HUES6 (cell line): ENCODE results near the gene PEX19.
"Not testable (repeated sequence)": the region's sequence is repeated elsewhere in the genome, so short reads cannot be mapped to it uniquely, and the experiment has no call there.

ENCODE experiments used
- H3K27ac ChIP-seq: 2 replicates; pipeline ENCODE4 v1.7.0; 2013; ENCODE audit warnings: low read depth, mild to moderate bottlenecking, low read length, inconsistent platforms
- H3K27me3 ChIP-seq: 2 replicates; pipeline ENCODE4 v1.6.1; 2013; ENCODE audit warnings: low read length; ENCODE audit not compliant: control insufficient read depth, insufficient read depth
- H3K36me3 ChIP-seq: 2 replicates; pipeline ENCODE4 v1.6.1; 2013; ENCODE audit warnings: low read length; ENCODE audit not compliant: control insufficient read depth, insufficient read depth
- H3K4me1 ChIP-seq: 2 replicates; pipeline ENCODE4 v1.6.1; 2013; ENCODE audit warnings: low read length; ENCODE audit not compliant: control insufficient read depth, insufficient read depth
- H3K4me3 ChIP-seq: 2 replicates; pipeline ENCODE4 v1.5.1; 2013; ENCODE audit warnings: low read depth, low read length
- H3K9ac ChIP-seq: one replicate; pipeline ENCODE4 v1.6.1; 2013; ENCODE audit warnings: mild to moderate bottlenecking, low read length
- H3K9me3 ChIP-seq: 2 replicates; pipeline ENCODE4 v1.6.1; 2013; ENCODE audit warnings: low read depth, low read length; ENCODE audit not compliant: control insufficient read depth, insufficient read depth

Gene PEX19

GRCh38 chr1:160307118-160307791 is 22.3 kb upstream of the PEX19 start:
- Histone ChIP-seq H3K9ac (no peak overlapping the region), H3K36me3 (peaks cover 94% of the 10 kb centered on the region), H3K4me1 (peaks cover 18% of the 10 kb centered on the region), H3K4me3 (no peak overlapping the region), H3K27ac (0 out of 2 replicates have a peak overlapping the region, but pooled peaks have one; percentile 10), H3K27me3 (no peaks in the 10 kb centered on the region), H3K9me3 (no peaks in the 10 kb centered on the region)

DNA sequence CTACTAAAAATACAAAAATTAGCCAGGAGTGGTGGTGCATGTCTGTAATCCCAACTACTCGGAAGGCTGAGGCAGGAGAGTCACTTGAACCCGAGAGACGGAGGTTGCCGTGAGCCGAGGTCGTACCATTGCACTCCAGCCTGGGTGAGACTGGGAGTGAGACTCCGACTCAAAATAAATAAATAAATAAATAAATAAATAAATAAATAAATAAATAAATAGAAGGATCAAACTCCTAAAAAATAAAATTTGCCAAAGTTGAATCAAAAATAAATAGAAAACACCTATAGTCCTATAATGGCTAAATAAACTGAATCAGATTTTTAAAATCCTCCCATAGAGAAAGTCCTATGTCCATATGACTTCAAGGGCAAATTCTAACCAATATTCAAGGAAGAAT is 15.2 kb upstream of the PEX19 start:
- Histone ChIP-seq H3K36me3 (peaks cover 90% of the 10 kb centered on the region), H3K9ac (no peak overlapping the region)

DNA sequence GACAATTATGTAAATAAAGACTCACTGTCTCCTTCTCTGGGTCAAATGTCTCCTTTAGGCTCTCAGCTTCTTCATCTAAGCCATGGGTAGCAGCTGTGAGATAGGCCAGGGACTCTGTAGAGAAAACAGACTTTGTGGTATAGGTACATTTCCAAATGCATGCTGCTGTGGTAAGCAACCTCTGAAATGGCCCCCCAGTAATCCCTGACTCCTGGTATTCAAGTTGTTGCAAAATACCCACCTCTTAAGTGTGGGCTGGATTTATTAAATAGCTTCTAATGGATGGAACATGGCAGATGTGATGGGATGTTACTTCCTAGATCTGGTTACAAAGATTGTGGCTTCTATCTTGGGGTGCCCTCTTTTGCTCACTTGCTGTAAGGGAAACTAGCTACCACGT is 11.1 kb upstream of the PEX19 start:
- no peaks in the 10 kb centered on the region for H3K4me1 ChIP-seq
- no peaks in the 10 kb centered on the region for H3K27me3 ChIP-seq
- H3K9ac ChIP-seq = no peak overlapping the region
- peaks cover 96% of the 10 kb centered on the region for H3K36me3 ChIP-seq
- H3K9me3 ChIP-seq = no peaks in the 10 kb centered on the region
- H3K4me3 ChIP-seq = no peak overlapping the region
- no peak overlapping the region for H3K27ac ChIP-seq

More for the DNA sequence above, 15.2 kb upstream of the PEX19 start:
- no peak overlapping the region for H3K27ac ChIP-seq
- H3K9me3 ChIP-seq = no peaks in the 10 kb centered on the region
- H3K4me3 ChIP-seq = no peak overlapping the region
- H3K4me1 ChIP-seq = no peaks in the 10 kb centered on the region
- no peaks in the 10 kb centered on the region for H3K27me3 ChIP-seq

GRCh38 chr1:160293020-160293968 is 8.4 kb upstream of the PEX19 start:
- peaks cover 93% of the 10 kb centered on the region for H3K36me3 ChIP-seq
- H3K4me3 ChIP-seq = no peak overlapping the region
- H3K27me3 ChIP-seq = no peaks in the 10 kb centered on the region
- H3K9me3 ChIP-seq = no peaks in the 10 kb centered on the region
- H3K4me1 ChIP-seq = no peaks in the 10 kb centered on the region
- H3K9ac ChIP-seq = no peak overlapping the region
- no peak overlapping the region for H3K27ac ChIP-seq

GRCh38 chr1:160291248-160292220 is 6.6 kb upstream of the PEX19 start:
- no peak overlapping the region for H3K27ac ChIP-seq

DNA sequence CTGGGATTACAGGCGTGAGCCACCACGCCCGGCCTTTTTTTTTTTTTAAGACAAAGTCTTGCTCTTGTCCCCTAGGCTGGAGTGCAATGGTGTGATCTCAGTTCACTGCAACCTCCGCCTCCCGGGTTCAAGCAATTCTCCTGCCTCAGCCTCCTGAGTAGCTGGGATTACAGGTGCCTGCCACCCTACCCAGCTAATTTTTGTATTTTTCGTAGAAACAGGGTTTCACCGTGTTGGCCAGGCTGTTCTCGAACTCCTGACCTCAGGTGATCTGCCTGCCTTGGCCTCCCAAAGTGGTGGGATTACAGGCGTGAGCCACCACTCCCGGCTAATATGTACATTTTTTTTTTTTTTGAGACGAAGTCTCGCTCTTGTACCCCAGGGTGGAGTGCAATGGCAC is 2.8 kb upstream of the PEX19 start:
- H3K27me3 ChIP-seq, H3K27ac ChIP-seq, H3K9me3 ChIP-seq, H3K9ac ChIP-seq, H3K4me3 ChIP-seq, H3K4me1 ChIP-seq: not testable (repeated sequence)
- H3K36me3 ChIP-seq = peaks cover 42% of the 10 kb centered on the region

More at GRCh38 chr1:160291248-160292220, 6.6 kb upstream of the PEX19 start:
- Histone ChIP-seq H3K4me1 (no peaks in the 10 kb centered on the region), H3K9ac (no peak overlapping the region), H3K27me3 (no peaks in the 10 kb centered on the region), H3K36me3 (peaks cover 76% of the 10 kb centered on the region), H3K4me3 (no peak overlapping the region), H3K9me3 (no peaks in the 10 kb centered on the region)

GRCh38 chr1:160285506-160285905 is 573 bp upstream of the PEX19 start:
- H3K9ac ChIP-seq = no peak overlapping the region

GRCh38 chr1:160284220-160284781 is 632 bp downstream of the PEX19 start:
- Histone ChIP-seq H3K9me3 (no peaks in the 10 kb centered on the region), H3K36me3 (peaks cover 42% of the 10 kb centered on the region), H3K27ac (peak overlapping the region; percentile 93), H3K9ac (peak overlapping the region; percentile 91), H3K4me1 (peaks cover 6% of the 10 kb centered on the region; the same call in 1 of the 2 replicates), H3K27me3 (no peaks in the 10 kb centered on the region), H3K4me3 (peak overlapping the region; percentile 97)

More at GRCh38 chr1:160285506-160285905, 573 bp upstream of the PEX19 start:
- peak overlapping the region; percentile 97 for H3K4me3 ChIP-seq
- no peaks in the 10 kb centered on the region for H3K27me3 ChIP-seq
- peaks cover 42% of the 10 kb centered on the region for H3K36me3 ChIP-seq
- H3K9me3 ChIP-seq = no peaks in the 10 kb centered on the region
- H3K27ac ChIP-seq = no peak overlapping the region
- peaks cover 6% of the 10 kb centered on the region; the same call in 1 of the 2 replicates for H3K4me1 ChIP-seq

DNA sequence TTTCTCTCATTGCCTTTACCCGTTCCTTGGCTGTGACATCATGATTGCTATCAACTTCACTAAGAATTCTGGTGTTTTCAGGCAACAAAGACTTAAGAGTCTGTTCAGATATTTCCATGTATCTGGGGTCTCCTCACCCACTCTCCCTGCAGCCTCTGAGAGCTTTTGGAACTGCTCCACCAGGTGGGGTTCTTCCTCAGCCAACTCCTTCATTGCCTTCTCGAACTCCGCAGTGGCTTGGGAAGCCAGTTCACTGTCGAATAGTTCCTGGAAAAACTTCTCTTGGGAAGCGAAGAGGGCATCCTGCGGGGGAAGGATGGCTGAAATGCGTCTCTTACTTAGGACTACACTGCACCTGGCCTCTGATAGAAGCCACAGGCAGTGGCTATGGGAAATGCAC is 2.1 kb downstream of the PEX19 start:
- Histone ChIP-seq H3K4me3 (no peak overlapping the region), H3K36me3 (peaks cover 53% of the 10 kb centered on the region), H3K27me3 (no peaks in the 10 kb centered on the region), H3K4me1 (peaks cover 6% of the 10 kb centered on the region; the same call in 1 of the 2 replicates), H3K27ac (no peak overlapping the region), H3K9ac (no peak overlapping the region), H3K9me3 (no peaks in the 10 kb centered on the region)

GRCh38 chr1:160277987-160278386 is 6.9 kb downstream of the PEX19 start:
- Histone ChIP-seq H3K9ac (no peak overlapping the region), H3K27me3 (no peaks in the 10 kb centered on the region), H3K27ac (no peak overlapping the region), H3K36me3 (peaks cover 61% of the 10 kb centered on the region), H3K4me3 (no peak overlapping the region), H3K4me1 (no peaks in the 10 kb centered on the region), H3K9me3 (no peaks in the 10 kb centered on the region)
